HG03439 (cell line): ENCODE measurements around the gene UBA52.
"Not testable (repeated sequence)": the region's sequence is repeated elsewhere in the genome, so short reads cannot be mapped to it uniquely, and the experiment has no call there.

Experiments used
- ATAC-seq: cut with Tn5 transposase; IDR thresholded peaks from one replicate; pipeline ENCODE4 v1.9.1; 2021; ENCODE audit warnings: mild to moderate bottlenecking, moderate library complexity; ENCODE audit not compliant: unreplicated experiment

UBA52 gene

DNA sequence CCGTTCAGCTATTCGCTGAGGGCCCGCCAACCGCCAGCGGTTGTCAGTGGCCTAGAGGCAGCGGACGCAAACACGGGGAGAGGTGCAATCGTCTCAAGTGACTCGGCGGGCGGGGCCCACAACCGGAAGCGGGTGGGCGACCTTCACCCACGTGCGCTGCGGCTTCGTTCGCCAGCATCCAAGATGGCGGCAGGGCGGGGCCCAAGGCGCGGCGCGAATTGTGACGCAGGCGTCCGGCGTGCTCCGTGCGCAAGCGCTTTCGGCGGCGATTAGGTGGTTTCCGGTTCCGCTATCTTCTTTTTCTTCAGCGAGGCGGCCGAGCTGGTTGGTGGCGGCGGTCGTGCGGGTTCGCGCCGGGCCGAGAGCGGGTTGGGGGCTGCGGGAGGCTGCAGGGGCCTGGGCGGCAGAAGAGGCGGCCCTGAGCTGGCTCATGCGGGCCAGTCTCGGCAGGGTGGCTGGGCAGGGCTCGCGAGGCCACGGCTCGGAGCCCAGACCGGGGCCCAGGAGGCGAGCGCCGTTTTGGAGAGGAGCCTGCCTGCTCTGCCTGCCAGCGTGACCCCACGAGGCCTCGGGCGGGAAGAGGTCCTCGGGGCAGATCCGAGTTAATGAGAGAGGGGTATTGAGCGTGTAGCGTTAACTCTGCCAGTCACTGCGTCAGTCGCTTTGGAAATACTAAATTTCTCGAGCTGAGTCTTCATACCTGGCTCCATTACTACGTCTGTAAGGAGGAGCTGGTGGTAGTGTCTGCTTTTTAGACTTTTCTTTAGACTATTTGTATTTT, at the start of gene UBA52:
Gene UBA52, plus strand, starts transcription at position 294 of the 781 bp plus-strand sequence. CDS start 1,444 bp downstream, outside the sequence.
- ATAC-seq = peak; percentile 86

DNA sequence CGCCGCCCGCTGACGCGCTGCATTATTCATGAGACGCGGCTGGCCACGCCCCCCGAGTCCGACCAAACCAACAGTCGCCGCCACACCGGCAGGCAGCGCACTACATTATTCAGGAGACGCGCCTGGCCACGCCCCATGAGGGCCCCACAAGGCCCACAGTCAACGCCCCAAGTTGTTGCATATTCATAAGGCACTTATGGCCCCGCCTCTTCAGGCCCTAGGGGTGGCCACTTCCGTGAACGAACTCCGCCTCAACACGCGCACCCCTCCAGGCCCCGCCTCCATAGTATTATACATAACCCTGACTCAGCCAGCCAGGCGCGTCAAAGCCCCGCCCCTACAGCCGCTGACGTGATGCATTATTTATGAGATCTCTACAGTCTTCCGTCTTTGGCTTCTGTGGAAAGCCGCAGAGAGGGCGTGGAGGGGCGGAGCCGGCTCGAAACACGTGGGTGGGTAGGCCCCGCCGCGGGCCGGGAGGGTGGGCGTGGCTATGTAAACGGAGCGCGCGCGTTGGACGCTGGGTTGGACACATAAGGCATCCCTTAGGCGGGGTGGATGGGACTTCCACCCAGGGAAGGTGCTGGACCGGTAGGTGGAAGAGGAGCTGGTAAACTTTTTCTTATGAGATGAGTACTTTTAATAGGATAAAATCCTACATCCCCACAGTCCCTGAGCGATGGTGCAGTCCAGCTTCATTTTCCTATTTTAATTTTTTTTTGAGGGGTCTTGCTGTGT, 49.4 kb upstream of the UBA52 start:
- ATAC-seq = peak; percentile 89

DNA sequence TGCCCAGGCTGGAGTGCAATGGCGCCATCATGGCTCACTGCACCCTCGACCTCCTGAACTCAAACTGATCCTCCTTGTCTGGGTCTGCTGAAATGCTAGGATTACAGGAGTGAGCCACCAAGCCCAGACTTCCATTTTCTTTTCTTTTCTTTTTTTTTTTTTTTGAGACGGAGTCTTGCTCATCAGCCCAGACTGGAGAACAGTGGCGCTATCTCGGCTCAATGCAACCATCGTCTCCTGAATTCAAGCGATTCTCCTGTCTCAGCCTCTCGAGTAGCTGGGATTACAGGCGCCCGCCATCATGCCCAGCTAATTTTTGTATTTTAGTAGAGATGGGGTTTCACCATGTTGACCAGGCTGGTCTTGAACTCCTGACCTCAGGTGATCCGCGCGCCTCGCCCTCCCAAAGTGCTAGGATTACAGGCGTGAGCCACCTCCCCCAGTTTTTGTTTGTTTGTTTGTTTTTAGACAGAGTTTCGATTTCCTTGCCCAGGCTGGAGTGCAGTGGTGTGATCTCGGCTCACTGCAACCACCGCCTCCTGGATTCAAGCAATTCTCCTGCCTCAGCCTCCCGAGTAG, 48.7 kb upstream of the UBA52 start:
- not testable (repeated sequence) for ATAC-seq

DNA sequence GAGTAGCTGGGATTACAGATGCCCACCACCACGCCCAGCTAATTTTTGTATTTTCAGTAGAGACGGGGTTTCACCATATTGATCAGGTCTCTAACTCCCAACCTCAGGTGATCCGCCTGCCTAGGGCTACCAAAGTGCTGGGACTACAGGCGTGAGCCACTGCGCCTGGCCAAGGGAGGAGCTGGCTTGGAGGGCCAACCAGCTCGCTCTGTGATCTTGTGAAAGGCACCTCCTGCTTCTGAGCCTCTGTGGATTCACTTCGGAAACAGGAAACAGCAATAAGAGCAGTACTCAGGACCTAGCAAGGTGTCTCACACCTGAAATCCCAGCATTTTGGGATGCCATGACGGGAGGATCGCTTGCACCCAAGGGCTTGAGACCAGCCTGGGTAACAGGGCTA, 47.8 kb upstream of the UBA52 start:
- no peak for ATAC-seq

DNA sequence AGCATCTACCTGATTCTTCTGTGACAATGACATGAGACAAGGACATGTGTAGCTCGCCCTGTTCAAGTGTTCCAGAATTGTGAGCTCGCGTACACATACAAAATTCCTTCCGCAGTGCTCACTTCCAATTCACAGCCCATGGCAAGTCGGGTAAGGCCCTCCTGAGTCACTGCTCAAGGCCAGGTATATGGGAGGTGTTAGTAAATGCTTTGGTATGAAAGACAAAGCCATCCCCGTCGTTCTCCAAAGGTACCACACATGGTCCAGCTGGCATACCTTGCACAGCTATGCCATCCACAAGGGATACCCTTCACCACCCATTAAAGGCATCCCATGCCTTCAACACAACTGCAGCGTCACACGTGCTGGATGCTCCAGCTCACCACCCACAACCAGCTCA, 45.3 kb upstream of the UBA52 start:
- no peak for ATAC-seq

DNA sequence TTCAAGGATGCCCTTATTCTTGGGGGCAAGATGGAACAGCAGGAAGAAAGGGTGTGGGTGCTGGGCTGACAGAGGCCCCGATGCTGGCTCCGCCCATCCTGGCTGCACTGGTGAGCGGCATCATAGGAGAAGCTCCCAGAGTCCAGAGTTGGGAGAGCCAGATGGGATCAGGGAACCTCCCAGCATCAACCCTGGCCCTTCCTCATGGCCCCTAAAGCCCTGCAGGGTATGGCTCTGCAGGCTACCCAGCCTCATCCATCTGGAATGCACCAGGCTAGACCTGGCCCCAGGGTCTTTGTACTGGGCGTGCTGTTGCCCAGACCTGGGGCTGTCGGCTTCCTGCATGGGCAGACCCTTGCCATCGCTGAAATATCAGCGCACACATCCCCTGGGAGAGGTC, 41.9 kb upstream of the UBA52 start:
- no peak for ATAC-seq

DNA sequence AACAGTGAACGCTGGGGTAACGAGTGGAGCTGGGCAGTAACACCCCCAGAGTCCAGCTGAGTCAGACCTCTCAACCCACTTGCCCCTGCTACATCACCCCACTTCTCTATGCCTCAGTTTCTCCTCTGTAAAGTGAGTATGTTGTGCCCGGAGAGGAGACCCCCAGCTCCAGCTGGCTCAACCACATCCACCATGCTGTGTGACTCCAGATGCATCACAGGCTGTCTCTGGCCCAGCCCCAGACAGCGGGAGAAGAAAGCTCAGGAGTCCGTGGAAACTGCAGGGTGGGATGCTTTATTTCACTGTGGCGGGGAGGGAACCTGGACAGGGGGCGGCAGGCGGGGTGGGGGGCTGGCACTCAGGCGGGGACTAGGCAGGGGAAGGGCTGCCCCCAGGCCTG, 40.2 kb upstream of the UBA52 start:
- no peak for ATAC-seq

DNA sequence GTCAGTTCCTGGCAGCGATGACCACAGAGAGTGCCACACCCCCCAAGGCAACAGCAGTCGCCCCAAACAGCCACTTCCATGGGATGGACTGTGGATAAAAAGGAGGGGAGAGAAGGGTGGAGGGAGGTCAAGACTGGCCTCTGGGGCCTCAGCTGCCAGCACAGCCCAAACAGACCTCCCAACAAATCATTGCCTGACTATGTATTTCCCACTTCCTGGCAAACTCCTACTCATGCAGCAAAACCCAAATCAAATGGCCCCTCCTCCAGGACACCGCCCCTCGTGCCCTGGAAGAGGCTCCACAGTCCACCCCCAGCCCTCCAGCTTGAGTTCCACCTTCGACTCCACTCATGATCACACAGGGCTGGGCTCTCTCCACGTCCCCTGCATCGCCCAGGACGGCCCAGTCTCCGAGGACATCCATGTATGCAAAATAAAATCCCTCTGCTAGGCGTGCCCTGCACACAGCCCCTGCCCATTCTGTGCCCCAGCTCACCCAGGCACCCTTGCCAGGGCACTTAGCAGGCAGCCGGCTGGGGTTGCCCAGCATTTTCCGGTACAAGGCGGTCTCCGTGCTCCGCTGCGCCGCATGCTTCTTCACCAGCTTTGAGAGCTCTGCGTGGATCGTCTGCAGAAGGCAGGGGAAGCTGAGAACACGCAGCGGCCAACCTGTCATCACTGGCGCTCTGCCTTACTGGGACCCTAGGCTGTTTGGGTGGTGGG, 39.3 kb upstream of the UBA52 start:
- no peak for ATAC-seq

DNA sequence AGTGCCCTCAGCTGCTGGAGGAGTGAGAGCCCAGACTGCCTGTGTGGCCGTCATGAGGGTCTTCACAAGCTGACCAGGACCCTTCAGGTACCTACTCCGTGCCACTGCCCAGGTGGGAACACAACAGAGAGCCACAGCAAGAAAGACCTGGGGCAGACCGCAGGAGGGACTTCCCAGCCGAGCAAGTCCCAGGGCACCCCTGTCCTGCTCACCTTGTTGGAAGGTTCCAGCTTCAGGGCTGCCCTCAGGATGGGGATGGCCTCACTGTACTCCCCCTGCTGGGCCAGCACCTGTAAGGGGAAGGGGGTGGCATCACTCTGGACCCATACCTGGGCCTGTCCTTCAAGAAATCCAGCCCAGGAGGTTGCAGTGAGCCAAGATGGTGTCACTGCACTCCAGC, 38.6 kb upstream of the UBA52 start:
- ATAC-seq = no peak

DNA sequence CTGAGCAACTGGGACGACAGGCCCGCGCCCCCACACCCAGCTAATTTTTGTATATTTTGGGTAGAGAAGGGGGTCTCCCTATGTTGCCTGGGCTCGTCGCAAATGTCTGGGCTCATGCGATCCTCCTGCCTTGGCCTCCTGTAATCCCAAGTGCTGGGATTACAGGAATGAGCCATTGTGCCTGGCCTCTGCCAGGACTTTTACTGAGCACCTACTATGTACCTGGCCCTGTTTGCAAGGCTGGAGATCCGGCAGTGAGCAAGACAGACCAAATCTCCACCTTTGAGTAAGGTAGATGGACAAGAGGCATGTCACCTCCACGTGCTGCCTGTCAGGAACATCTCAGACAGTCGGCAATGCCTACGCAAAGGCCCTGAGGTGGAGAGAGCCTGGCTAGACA, 35.2 kb upstream of the UBA52 start:
- no peak for ATAC-seq

DNA sequence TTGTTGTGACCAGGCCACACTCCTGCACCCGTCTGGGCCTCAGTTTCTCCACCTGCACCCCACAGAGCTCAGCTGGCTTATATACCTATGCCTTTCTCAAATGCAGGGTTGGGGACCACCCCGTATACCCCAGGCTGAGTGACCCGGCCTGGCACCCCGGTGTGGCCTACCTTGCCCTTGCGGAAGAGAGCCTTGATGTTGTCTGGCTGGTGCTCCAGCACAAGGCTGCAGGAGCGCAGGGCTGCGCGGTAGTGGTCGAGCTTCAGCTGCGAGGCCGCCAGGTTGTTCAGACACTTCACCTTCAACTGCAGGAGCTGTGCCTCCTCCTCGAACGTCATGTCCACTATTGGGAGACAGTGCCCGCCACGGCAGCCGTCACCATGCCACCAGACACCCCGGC, 34.2 kb upstream of the UBA52 start:
- no peak for ATAC-seq

DNA sequence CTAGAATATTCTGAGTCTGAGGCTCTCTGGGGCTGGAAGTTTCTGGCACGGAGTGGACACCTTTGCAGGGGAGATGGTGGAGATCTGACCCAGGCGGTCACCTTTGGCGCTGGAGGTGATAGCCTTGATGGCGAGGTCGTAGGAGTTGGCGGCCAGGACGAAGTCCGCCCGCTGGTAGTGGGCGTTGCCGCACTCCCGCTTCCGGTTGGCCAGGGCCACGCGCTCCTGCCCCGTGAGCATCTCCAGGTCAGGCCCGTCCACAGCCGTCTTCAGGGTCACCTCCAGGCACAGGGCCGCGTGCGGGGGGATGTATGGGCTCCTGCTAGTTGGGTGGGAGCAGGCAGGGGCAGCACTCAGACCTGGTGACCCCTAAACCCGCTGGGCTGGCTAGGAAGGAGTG, 33.5 kb upstream of the UBA52 start:
- no peak for ATAC-seq

DNA sequence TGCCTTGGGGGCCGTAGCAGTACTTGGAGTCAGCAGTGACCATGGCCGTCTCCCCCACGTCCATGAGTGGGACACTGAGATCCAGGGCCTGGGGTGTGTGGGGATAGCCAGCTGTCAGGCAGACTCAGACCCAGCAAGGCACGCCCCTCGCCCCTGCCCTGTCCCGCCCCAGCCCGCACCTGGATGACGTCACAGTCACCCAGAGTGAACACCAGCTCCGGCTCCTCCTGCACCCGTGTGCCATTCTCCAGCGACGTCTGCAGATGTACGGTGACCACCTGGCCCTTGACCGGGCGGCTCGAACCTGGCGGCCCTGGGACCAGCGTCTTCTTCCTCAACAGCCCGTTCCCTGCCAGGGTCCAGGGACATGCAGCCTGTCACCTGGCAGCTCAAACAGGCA, 32.3 kb upstream of the UBA52 start:
- ATAC-seq = no peak

DNA sequence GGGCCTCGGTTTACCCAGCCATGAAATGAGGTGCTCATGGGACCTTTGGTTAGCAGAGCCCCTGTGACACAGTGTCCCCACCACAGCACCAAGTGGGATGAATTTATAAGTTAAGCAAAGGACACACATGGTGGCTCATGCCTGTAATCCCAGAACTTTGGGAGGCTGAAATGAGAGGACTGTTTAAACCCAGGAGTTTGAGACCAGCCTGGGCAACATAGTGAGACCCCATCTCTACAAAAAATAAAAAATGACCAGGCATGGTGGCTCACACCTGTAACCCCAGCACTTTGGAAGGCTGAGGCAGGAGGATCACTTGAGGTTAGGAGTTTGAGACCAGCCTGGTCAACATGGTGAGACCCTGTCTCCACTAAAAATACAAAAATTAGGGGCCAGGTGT, 31.5 kb upstream of the UBA52 start:
- not testable (repeated sequence) for ATAC-seq

DNA sequence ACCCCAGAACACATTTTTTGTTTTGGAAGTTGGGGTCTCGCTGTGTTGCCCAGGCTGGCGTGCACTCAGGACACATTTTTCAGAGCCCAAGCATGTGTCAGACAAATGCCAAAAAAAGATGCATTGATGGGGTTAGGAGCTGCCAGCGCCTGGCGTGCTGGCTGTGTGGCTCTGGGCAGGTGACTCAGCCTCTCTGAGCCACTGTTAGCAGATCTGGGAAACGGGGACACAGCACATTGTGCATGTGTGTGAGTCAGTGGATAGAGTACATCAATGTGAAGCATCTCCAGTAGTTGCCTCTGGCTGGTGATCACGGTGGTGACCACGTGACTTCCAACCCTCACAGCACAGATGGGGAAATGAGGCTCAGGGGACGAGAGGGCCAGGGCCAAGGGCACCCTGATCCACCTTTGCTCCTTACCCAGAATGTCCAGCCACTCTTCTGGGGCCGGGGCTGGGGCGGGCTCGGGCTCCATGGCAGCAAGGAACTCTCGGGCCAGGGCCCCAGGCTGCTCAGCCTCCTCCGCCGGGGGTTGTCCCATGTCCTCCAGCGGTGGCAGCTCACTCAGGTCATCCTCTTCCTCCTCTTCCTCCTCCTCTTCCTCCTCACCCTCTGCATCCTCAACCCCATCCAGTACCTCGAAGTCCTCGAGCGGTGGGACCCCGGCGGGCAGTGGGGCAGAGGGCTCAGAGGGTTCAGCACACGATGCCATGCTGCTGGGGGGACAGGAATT, 30.2 kb upstream of the UBA52 start:
- no peak for ATAC-seq

DNA sequence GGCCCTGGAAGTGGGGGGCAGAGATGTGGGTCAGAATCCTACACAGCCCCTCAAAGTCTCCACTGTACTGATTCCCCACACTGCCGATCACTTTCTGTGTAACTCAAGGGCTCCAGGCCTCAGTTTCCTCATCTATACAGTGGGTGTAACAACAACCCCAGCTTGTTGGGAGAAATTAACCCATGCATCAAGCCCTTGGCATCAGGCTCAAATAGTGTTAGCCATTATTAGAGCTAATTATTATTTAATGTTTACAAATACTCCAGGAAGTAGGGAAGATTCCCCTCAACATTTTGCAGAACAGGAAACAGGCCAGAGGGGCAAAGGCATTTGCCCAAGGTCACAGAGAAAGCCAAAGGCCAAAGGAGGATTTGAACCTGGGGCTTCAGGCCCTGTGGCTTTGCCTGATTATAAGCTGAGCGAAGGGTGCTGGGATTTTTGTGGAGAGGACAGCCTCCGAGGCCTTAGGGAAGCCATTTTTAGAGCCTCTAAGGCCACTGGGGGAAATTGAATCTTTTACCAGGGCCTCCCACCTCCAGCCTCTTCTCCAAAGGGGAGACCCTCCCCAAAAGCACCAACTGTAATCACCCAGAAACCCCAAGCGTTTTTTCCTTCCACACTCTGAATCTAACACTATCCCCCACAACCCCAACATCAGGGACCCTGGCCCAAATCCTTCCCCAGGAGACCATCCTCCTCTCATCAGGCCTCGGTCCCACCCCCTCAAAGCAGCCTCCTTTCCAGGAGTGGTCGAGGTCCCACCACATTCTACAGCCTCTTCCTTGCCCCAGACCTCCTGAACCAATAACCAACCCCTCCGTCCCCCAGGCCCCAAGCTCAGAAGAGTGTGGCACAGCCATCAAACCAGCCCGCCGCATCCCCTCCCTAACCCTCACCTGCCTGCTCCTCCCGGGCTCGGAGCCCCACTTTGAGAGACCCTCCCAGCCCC, 29.4 kb upstream of the UBA52 start:
- ATAC-seq = no peak

DNA sequence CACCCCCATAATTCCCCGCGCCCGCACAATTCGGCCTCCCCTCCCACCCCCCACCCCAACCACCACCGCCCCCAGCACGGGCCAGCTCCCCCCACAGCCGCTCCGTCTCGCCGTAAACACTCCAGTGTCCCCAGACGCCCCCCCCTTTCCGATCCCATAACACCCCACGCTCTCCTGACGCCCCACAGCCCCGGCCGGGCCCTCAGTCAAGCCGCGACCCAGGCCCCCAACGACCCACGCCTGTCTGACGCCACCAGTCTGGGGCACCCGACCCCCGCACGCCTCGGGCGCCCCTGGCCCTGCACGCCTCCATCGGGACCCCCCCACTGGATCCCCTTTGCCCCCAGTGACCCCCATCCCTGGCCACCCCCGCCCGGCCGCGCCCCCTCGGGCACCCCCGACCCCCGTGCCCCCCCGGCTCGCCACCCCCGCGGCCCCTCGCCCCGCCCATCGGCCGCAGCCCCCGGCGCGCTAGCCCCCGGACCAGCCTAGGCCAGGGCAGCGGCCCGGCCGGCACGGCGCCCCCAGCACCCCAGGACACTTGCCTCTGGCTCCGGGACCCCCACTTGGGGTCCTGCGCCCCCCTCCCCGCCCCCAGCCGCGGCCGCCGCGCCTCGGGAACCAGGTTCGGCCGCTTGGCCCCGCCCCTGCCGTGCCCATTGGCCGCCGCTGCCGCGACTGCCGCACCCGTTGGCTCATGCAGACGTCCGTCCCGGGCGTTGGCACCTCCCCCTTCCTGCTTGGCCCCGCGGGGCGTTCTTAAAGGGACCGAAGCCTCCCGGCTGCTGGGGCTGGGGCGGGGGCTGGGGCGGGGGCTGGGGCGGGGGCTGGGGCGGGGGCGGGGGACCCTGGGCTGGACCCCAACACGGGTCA, 28.5 kb upstream of the UBA52 start, which contains the start of gene FKBP8:
Gene FKBP8, minus strand, starts transcription at position 633 of the 873 bp plus-strand sequence. CDS start 1,603 bp downstream, outside the sequence.
- peak; percentile 88 for ATAC-seq

DNA sequence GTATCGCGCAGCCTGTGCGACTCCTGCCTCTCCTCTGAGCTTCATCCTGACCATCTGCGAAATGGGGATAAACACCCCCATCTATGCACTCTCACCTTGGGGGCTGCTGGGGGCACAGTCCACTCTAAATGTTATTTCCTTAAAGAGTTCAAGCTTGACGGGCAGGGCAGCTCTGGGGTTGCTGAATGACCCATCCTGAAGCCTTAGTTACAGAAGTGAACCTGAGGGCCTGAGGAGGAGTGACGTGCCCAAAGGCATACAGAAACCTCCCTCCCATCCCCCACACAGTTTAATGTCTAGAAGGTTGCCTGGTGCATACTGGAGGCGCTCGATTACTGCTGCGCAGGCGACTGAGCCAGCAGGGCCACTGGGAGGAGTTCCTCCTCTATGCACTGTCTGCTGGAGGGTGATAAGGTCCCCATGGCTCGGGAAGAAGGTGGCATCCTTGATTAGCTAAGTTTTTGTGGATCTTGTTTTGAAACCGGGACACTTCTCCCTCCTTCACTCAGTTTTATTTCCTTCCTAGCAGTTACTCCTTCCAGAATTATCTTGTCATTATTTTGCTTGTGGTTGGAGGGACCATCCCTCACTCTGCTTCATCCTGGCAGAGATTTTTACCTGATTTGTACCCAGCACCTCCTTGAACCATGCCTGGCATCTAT, 27.7 kb upstream of the UBA52 start:
- ATAC-seq = peak; percentile 68
